Ishikawa (cell line): Measurements from ENCODE around the gene PHF5A.
A peak's percentile ranks its signal among the peaks of the same experiment; 100 is the strongest.

ENCODE experiments used
- CEBPB ChIP-seq: IDR thresholded peaks from 2 replicates; pipeline ENCODE4 v1.6.1; 2012
- CREB1 ChIP-seq: IDR thresholded peaks from 2 replicates; pipeline ENCODE4 v1.6.1; 2012; ENCODE audit warnings: low read depth
- EGR1 ChIP-seq: IDR thresholded peaks from 2 replicates; pipeline ENCODE4 v1.6.1; 2012
- EP300 ChIP-seq: IDR thresholded peaks from 2 replicates; pipeline ENCODE4 v1.6.1; 2012; ENCODE audit warnings: borderline replicate concordance
- FOXM1 ChIP-seq: IDR thresholded peaks from 2 replicates; pipeline ENCODE4 v1.6.1; 2012; ENCODE audit warnings: low read depth, borderline replicate concordance
- NFIC ChIP-seq: IDR thresholded peaks from 2 replicates; pipeline ENCODE4 v1.6.1; 2012
- RAD21 ChIP-seq: IDR thresholded peaks from 2 replicates; pipeline ENCODE4 v1.6.1; 2012; ENCODE audit warnings: low read depth
- REST ChIP-seq: IDR thresholded peaks from 2 replicates; pipeline ENCODE4 v1.6.1; 2012; ENCODE audit warnings: low read depth, mild to moderate bottlenecking
- TAF1 ChIP-seq: IDR thresholded peaks from 2 replicates; pipeline ENCODE4 v1.6.1; 2012; ENCODE audit warnings: low read depth, mild to moderate bottlenecking
- TCF12 ChIP-seq: IDR thresholded peaks from 2 replicates; pipeline ENCODE4 v1.6.1; 2012; ENCODE audit warnings: low read depth
- TEAD4 ChIP-seq: IDR thresholded peaks from 2 replicates; pipeline ENCODE4 v1.6.1; 2012
- USF1 ChIP-seq: IDR thresholded peaks from 2 replicates; pipeline ENCODE4 v1.6.1; 2012
- YY1 ChIP-seq: IDR thresholded peaks from 2 replicates; pipeline ENCODE4 v1.6.1; 2012; ENCODE audit warnings: low read depth
- ZBTB7A ChIP-seq: IDR thresholded peaks from 2 replicates; pipeline ENCODE4 v1.6.1; 2012; ENCODE audit warnings: low read depth
- TF ChIP-seq, protein P1 (sequence below): IDR thresholded peaks from 2 replicates; pipeline ENCODE4 v1.6.1; 2012

Gene PHF5A

GRCh38 chr22:41474872-41475451, 6.5 kb upstream of the PHF5A start:
- no peak for TF ChIP-seq TAF1
- TF ChIP-seq EP300, result no peak
- no peak for TF ChIP-seq USF1
- TF ChIP-seq YY1, result no peak
- no peak for TF ChIP-seq NFIC
- TF ChIP-seq, protein P1, sequence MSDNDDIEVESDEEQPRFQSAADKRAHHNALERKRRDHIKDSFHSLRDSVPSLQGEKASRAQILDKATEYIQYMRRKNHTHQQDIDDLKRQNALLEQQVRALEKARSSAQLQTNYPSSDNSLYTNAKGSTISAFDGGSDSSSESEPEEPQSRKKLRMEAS, result no peak
- TF ChIP-seq TEAD4, result no peak
- TF ChIP-seq TCF12, result no peak
- no peak for TF ChIP-seq REST
- no peak for TF ChIP-seq FOXM1
- no peak for TF ChIP-seq CREB1
- no peak for TF ChIP-seq ZBTB7A
- TF ChIP-seq RAD21, result no peak
- no peak for TF ChIP-seq EGR1
- no peak for TF ChIP-seq CEBPB

DNA sequence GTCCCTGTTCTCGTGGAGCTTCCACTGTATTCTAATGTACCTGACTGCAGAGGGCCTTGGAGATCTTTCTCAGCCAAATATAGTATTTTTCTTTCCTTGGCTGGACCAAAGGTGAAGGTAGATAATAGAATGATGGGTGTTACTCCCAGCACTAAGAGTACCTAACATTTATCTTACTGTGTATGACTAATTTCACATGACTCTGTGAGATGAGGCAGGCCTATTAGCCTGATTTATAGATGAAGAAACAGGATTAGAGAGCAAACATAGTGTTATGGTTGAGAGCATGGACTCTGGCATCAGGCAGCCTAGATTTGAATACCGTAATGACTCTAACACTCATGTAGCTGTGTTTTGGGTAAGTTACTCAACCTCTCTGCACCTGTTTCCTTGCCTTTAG, 3.1 kb upstream of the PHF5A start:
- no peak for TF ChIP-seq YY1
- no peak for TF ChIP-seq USF1
- no peak for TF ChIP-seq RAD21
- no peak for TF ChIP-seq REST
- no peak for TF ChIP-seq EP300
- no peak for TF ChIP-seq FOXM1
- TF ChIP-seq, protein P1, result no peak
- TF ChIP-seq TCF12, result no peak
- TF ChIP-seq EGR1, result no peak
- no peak for TF ChIP-seq ZBTB7A
- TF ChIP-seq CEBPB, result no peak
- no peak for TF ChIP-seq TAF1
- TF ChIP-seq CREB1, result no peak
- TF ChIP-seq NFIC, result no peak
- TF ChIP-seq TEAD4, result no peak

DNA sequence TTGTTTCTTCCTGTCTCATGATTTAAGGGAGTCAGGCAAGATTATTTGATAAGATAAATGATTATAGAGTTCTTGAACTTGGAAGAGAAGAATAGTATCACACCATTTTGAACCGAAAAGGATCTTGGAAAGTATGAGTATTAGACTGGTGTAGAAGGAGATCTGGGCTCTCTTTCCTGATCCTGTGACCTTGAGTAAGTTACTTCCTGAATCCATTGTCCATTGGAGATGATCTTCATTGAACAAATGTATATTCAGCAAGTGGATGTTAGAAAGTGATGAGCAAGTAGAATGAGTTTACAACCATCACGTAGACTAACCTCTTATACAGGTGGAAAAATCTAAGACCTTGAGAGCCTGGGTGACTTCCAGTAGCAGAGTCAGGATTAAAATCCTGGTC, 2.4 kb upstream of the PHF5A start:
- TF ChIP-seq CEBPB, result no peak
- no peak for TF ChIP-seq TCF12
- TF ChIP-seq USF1, result no peak
- no peak for TF ChIP-seq TEAD4

- TF ChIP-seq TAF1, result no peak
- TF ChIP-seq, protein P1, result peak; percentile 27
- no peak for TF ChIP-seq USF1
- no peak for TF ChIP-seq EP300
- TF ChIP-seq TEAD4, result no peak
- no peak for TF ChIP-seq ZBTB7A
These were observed 843 bp upstream of the PHF5A start for GRCh38 chr22:41469218-41469851.

- TF ChIP-seq ZBTB7A (no peak), TCF12 (no peak), CREB1 (no peak), CEBPB (no peak), NFIC (no peak), REST (no peak), FOXM1 (no peak), RAD21 (no peak), EP300 (no peak), TAF1 (no peak), YY1 (no peak), EGR1 (no peak), TEAD4 (no peak), USF1 (no peak)
- TF ChIP-seq, protein P1, result no peak
These were observed 6.6 kb downstream of the PHF5A start for GRCh38 chr22:41461901-41462300.
